Kidney glomerular epithelial cell (primary cell): Measurements from ENCODE around the gene VPS54.

ENCODE experiments used
- DNase-seq: peaks from one replicate; lab custom pipeline; 2025; lab: John Stamatoyannopoulos, UW

VPS54 gene

DNA sequence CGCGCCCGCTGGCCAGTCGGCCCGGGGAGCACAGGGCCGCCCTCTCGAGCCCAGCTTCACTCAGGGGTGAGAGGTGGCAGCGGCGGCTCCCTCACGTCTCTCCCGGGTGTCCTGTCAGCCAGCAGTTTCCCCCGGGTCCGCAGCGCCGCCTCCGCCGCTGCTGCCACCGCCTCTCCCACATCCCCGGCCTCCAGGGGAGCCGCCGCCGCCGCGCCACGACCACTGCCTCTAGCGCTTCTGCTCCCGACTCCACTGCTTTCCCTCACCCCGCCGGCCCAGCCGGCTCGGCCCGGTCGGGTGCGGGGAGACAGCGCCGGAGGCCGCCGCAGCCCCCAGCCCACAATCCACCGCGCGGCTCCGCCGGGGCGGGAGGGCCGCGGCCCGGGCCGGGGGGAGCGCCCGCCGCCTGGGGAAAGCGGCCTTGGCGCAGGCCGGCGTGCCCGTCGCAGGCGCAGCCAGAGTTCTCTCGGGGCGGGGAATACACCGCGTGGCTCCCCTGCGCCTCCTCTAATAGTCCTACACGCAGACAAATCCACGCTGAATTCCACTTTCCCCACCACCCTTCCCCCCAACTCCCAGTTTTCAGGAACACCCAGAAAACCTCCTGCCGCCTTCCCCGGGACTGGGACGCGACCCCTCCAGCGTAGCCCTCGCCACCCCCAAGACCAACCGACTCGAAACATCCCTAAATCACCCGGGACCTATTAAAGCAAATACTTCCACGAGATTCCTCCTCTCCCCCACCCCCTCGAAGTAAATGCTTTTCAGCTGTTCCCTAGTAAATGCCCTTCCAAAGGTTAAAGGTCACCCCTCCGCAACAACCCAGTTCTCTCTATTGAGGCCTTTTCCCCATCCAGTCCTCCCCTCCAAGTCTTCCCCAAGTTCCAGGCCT lies at the start of gene VPS54:
Gene VPS54, minus strand, starts transcription at position 346 of the 892 bp plus-strand sequence. CDS start 35,429 bp downstream, outside the sequence.
- no peak for DNase-seq

DNA sequence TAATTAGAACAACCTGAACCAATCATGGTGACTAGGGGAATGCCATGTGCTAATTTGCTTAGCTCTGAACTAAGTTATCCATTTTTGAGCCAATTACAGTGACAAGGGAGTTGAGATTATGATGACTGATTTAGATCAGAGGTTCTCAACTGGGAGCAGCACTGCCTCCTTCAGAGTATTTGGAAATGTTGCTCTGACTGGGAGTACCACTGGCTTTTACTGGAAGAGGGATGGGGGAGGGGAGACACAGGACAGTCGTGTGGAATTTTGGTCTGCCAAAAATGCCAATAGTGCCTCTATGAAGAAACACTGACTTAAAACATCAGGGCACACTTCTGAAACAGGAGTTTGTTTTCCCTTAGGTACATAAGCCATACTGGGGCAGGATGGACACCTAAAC lies 48.1 kb upstream of the VPS54 start:
- no peak for DNase-seq

DNA sequence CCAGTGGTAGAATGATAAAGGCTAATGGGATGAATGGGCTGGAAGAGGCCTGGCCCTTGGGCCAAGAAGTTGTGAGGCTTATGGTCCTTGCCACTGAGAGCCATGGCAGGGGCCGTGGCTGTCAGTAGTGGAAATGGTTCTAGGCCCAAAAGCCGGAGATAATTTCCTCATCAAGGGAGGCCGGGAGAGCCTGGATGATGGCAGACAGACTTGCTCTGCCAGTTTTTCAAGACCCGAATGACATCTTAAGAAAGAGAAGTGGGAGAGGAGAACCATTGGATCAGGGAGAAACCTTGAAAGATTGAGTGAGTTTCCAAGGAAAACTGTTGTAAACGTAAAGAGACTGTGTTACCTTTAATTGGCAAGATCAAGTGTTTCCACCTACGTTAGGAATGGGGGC lies 46.3 kb upstream of the VPS54 start:
- no peak for DNase-seq

DNA sequence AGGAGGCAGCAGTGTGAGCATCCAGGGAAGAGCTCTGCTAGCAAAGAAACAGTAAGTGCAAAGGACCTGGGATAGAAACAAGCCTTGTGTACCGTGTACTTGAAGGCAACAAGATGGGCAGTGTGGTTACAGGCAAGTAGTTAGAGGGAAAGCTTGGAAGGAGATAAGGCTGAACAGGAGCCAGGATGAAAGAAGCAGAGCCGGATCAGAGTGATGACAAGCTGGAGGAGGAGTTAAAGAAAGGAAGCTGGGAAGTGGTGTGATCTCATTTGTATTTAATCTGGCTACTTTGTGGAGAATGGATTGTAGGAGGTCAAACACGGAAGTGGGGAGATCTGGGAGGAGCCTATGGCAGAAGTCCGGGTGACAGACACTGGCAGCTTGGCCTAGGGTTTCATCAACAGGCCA lies 44.7 kb upstream of the VPS54 start:
- no peak for DNase-seq

DNA sequence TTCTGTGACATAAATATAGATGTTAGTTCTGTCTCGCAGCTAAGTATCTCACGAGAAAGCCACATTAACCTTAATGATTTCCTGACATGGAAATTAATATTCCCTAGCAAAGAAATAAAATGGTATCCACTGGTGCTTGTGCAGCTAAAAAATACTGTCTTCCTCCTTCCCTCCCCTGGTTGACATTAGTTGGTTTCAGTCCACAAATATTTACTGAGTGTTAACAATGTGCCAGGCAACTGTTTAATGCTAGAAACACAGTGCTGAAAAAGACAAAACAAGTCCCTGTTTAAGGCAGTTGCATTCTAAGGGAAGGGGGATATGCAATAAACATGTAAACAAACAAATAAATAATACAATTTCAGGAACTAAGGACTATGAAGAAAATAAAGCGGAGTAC lies 44.2 kb upstream of the VPS54 start:
- no peak for DNase-seq

- DNase-seq: no peak
These were observed 43.6 kb upstream of the VPS54 start for GRCh38 chr2:64062840-64063239.

GRCh38 chr2:64059270-64059669 lies 40.0 kb upstream of the VPS54 start:
- DNase-seq: no peak

DNA sequence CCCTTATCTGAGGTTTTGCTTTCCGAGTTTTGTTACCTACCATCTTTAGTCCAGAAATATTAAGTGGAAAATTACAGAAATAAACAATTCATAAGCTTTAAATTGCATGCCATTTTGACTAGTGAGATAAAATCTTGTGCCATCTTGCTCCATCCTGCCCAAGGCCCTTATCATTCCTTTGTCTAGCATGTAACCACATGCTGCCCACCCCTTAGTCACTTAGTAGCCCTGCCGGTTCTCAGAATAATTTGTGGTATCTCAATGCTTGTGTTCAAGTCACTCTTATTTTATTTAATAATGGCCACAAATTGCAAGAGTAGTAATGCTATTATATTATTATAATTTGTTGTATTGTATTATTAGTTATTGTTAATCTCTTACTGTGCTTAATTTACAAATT lies 36.8 kb upstream of the VPS54 start:
- no peak for DNase-seq

DNA sequence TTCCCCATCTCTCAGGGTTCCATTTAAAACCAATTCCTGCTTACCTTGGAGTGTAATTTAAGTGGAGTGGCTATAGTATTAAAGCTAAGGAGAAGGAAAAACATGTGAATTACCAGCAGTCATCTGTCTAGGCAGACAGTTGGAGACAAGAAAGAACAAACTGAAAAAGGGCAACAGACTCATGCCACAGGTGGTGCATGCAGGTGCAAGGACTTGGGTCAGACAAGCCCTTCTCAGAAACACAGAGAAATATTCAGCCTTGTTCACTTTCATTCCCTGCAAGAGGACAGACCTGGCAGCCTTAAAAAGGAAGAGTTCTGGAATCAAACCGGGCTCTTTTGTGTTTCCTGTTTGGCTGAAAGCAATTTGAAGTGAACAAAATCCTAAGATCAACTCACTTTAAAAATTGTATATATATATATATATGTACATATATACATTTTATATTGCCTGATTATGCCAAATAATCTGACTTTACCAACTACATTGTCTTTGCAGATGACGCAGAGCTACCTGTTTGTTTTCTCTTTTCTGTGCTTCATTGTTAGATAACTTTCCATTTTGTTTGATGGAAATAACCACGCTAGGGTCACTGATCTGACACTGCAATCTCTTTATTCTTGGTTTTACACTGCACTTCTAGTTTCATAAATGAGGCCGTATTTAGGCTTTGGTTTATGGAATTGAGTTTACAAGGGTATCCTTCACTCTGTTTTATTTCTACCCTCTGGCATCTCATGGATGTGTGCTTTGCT lies 35.1 kb upstream of the VPS54 start:
- no peak for DNase-seq

DNA sequence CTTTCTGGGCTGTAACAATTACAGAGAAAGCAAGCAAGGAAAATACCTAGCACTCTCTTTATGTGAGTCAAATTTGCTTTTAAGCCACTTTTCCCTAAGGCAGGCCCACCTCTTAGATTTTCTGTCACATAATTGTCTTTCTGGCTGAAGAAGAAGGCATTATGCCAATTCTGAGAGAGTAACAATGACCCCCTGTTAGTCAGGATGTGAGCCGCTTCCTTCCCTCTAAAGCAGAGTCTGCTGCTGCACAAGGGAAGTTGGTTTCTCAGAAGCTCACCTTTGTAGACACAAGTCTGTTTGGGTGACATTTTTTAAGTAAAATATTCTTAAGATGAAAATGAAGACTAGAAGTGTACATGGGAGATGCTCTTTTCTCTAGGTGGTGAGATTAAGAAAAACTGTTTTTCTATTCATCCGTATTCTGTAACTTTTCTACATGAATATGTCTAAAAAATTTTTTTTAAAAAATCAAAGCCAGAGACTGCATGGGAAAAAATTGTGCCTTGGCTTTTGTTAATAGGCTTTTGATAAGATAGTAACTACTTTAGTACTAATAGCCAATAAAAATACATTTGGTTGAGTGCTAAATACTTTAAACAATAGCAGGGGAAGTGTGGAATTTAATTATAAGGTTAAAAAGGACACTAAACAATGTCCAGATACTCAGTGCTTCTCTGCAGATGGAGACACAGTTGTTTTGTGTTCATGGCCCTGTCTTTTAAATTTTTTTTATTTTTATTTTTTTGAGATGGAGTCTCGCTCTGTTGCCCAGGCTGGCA lies 33.4 kb upstream of the VPS54 start:
- no peak for DNase-seq

GRCh38 chr2:64049633-64050220 lies 30.5 kb upstream of the VPS54 start:
- DNase-seq: peak; percentile 42

- DNase-seq: no peak
These were observed 26.7 kb upstream of the VPS54 start for GRCh38 chr2:64045938-64046337.

DNA sequence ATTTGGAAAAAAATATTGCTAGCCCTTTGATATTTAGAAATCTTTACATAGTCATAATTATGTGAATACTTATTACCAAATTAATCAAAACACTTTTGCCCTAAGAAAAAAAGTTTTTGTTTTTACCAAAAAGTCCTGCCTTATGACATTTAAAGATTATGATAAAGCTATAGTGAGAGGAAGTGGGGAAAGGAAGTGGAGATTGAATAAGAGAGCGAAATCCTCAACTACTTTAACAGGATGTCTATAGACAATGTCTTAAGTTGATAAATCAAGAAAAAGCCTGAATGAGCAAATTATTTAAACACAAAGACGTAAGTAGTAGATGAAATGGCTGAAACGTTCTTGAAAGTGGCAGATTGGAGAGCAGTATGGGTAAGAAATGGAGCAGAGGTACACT lies 20.9 kb upstream of the VPS54 start:
- DNase-seq: no peak

GRCh38 chr2:64036034-64036705 lies 16.9 kb upstream of the VPS54 start:
- DNase-seq: peak; percentile 51

DNA sequence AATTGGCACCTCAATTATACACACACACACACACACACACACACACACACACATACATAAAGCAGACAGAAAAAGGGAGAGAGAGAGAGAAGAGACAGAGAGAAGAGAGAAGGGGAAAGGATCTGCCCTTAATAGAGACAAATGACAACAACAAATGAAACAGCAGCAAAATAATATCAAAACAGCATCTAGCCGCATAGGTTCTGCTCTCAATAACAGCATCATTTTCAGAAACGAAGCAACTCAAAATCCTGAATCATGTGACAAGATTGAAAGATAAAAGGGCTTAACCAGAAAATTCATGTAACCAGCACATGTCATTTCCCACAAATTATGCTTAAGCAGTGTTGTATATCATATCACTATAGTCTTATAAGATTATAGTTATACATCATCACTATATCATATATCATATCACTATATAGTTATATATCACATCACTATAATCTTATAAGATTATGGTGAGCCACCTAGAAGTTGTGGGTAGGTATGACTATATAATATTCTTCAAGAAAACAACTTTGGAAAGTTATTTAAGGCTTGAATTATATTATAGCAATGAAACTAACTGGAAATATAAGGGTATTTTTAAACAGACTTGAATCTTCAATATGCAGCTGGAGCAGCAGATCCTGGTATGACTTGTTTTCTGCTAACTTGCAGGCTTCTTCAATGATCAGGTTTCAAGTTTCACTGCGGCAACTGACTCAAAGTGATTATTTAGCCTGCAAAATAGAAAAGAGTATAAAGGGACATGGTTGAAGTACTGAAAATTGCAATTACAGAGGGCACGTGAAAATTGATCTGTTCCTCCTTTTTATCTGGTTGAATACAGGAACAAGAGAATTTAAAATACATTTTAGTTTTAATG lies 16.1 kb upstream of the VPS54 start:
- no peak for DNase-seq

- DNase-seq: no peak
These were observed 10.0 kb upstream of the VPS54 start for GRCh38 chr2:64029116-64029665.

- DNase-seq: no peak
These were observed 6.5 kb upstream of the VPS54 start for GRCh38 chr2:64025741-64026140.

- DNase-seq: no peak
These were observed 5.2 kb upstream of the VPS54 start for GRCh38 chr2:64024259-64024949.

DNA sequence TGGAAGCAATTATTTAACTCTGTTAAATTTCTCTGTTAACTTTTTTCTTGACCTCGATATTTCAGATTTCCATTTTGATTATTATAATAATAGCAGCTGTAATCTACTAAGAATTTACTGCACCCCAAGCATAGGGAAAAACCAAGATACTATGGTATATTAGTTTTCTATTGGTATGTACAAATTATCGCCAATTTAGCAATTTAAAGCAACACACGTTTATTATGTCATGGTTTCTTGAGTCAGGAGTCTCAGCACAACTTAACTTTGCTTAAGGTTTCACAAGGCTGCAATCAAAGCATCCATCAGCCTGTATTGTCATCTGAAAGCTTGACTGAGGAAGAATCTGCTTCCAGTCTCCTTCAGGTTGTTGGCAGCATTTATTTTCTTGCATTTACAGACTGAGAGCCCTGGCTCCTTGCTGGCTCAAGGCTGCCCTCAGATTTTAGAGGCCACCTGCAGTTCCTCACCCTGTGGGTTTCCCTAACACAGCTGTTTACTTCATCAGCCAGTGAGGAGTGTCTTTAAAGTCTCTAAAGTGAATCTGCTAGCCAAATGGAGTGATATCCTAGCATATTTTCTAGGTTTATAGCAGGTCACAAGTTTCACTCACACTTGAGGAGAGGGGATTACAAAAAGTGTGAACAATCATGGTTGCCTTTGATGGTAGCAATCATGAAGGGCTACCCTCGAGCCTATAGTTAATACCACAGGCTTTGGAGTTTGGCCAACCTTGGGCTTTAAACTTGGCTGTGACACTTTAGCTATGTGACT lies 4.4 kb upstream of the VPS54 start:
- DNase-seq: no peak
